H9 (cell line): ENCODE results near the gene ZNF292. TPM values are rescaled to one million over a fixed set of nuclear protein-coding genes. Genes with fewer than 3 reads are reported as not detected.

ENCODE experiments used
- DNase-seq: peaks from one replicate; pipeline ENCODE4 v3.0.0-alpha.2; 2017
- H2AFZ ChIP-seq: one replicate; pipeline ENCODE4 v1.6.1; 2013; ENCODE audit warnings: mild to moderate bottlenecking, low read length, control low read depth, moderate library complexity
- H2AK5ac ChIP-seq: 2 replicates; pipeline ENCODE4 v1.6.1; 2013; ENCODE audit warnings: low read length, control low read depth, mixed read lengths; ENCODE audit not compliant: insufficient read length
- H2BK120ac ChIP-seq: one replicate; pipeline ENCODE4 v1.6.1; 2013; ENCODE audit warnings: low read depth, mild to moderate bottlenecking, low read length, control low read depth, inconsistent platforms; ENCODE audit not compliant: poor library complexity, severe bottlenecking
- H2BK12ac ChIP-seq: 2 replicates; pipeline ENCODE4 v1.6.1; 2013; ENCODE audit warnings: low read length, control low read depth, mixed read lengths, low read depth; ENCODE audit not compliant: insufficient read length
- H2BK15ac ChIP-seq: 2 replicates; pipeline ENCODE4 v1.6.1; 2013; ENCODE audit warnings: low read depth, low read length, control low read depth
- H2BK20ac ChIP-seq: one replicate; pipeline ENCODE4 v1.6.1; 2013; ENCODE audit warnings: low read depth, mild to moderate bottlenecking, low read length, control low read depth, inconsistent platforms; ENCODE audit not compliant: poor library complexity, severe bottlenecking
- H2BK5ac ChIP-seq: 2 replicates; pipeline ENCODE4 v1.6.1; 2013; ENCODE audit warnings: low read length, control low read depth, mixed read lengths; ENCODE audit not compliant: insufficient read length
- H3K14ac ChIP-seq: 2 replicates; pipeline ENCODE4 v1.6.1; 2013; ENCODE audit warnings: low read length, control low read depth; ENCODE audit not compliant: insufficient read depth
- H3K18ac ChIP-seq: 2 replicates; pipeline ENCODE4 v1.6.1; 2013; ENCODE audit warnings: low read depth, mild to moderate bottlenecking, mixed read lengths, low read length, control low read depth; ENCODE audit not compliant: insufficient read length
- H3K23ac ChIP-seq: 2 replicates; pipeline ENCODE4 v1.6.1; 2013; ENCODE audit warnings: low read length, control low read depth, mixed read lengths, low read depth; ENCODE audit not compliant: insufficient read length
- H3K23me2 ChIP-seq: 2 replicates; pipeline ENCODE4 v1.6.1; 2013; ENCODE audit warnings: low read depth, mild to moderate bottlenecking, mixed read lengths, low read length, control low read depth; ENCODE audit not compliant: insufficient read length, poor library complexity, severe bottlenecking
- H3K27ac ChIP-seq: 2 replicates; pipeline ENCODE4 v1.5.1; 2013; ENCODE audit warnings: low read length, control low read depth, mixed read lengths, low read depth; ENCODE audit not compliant: insufficient read length
- H3K27me3 ChIP-seq: 2 replicates; pipeline ENCODE4 v1.6.1; 2013; ENCODE audit warnings: low read length, control low read depth, inconsistent platforms; ENCODE audit not compliant: insufficient read depth
- H3K4ac ChIP-seq: 2 replicates; pipeline ENCODE4 v1.6.1; 2013; ENCODE audit warnings: low read depth, mild to moderate bottlenecking, control low read depth, inconsistent platforms, low read length, moderate library complexity
- H3K4me1 ChIP-seq: 2 replicates; pipeline ENCODE4 v1.6.1; 2013; ENCODE audit warnings: low read length, control low read depth, inconsistent platforms; ENCODE audit not compliant: insufficient read depth
- H3K4me2 ChIP-seq: 2 replicates; pipeline ENCODE4 v1.6.1; 2013; ENCODE audit warnings: low read length, control low read depth, mixed read lengths; ENCODE audit not compliant: insufficient read length, insufficient read depth
- H3K56ac ChIP-seq: 2 replicates; pipeline ENCODE4 v1.6.1; 2013; ENCODE audit warnings: low read depth, mild to moderate bottlenecking, mixed read lengths, low read length, control low read depth; ENCODE audit not compliant: insufficient read length
- H3K79me1 ChIP-seq: 2 replicates; pipeline ENCODE4 v1.6.1; 2013; ENCODE audit warnings: low read depth, mild to moderate bottlenecking, moderate library complexity, low read length, control low read depth, inconsistent platforms; ENCODE audit not compliant: insufficient read depth, poor library complexity, severe bottlenecking
- H3K79me2 ChIP-seq: 2 replicates; pipeline ENCODE4 v1.6.1; 2013; ENCODE audit warnings: low read length, control low read depth, inconsistent platforms; ENCODE audit not compliant: insufficient read depth
- H3K9ac ChIP-seq: 2 replicates; pipeline ENCODE4 v1.6.1; 2013; ENCODE audit warnings: low read length, control low read depth, mixed read lengths; ENCODE audit not compliant: insufficient read length; ENCODE audit errors: extremely low read depth
- H3K9me3 ChIP-seq: one replicate; pipeline ENCODE4 v1.6.1; 2013; ENCODE audit warnings: low read depth, low read length, inconsistent platforms; ENCODE audit not compliant: control insufficient read depth
- H3T11ph ChIP-seq: one replicate; pipeline ENCODE4 v1.6.1; 2013; ENCODE audit warnings: mild to moderate bottlenecking, low read length, control low read depth, inconsistent platforms
- H4K20me1 ChIP-seq: one replicate; pipeline ENCODE4 v1.6.1; 2013; ENCODE audit not compliant: control insufficient read depth, insufficient read length, insufficient read depth
- H4K5ac ChIP-seq: 2 replicates; pipeline ENCODE4 v1.6.1; 2013; ENCODE audit warnings: low read depth, mild to moderate bottlenecking, mixed read lengths, low read length, control low read depth; ENCODE audit not compliant: insufficient read length
- H4K8ac ChIP-seq: replicated peaks from 2 replicates; pipeline ENCODE4 v1.6.1; 2013; ENCODE audit warnings: low read length, control low read depth, mixed read lengths, low read depth; ENCODE audit not compliant: insufficient read length
- H4K91ac ChIP-seq: 2 replicates; pipeline ENCODE4 v1.6.1; 2013; ENCODE audit warnings: low read depth, mild to moderate bottlenecking, moderate library complexity, mixed read lengths, low read length, control low read depth; ENCODE audit not compliant: insufficient read length
- H3K27ac Mint-ChIP-seq, 3 experiments: 2 replicates in 2 of 3; 3 replicates in 1 of 3; pipeline ENCODE4 v1.8.0; 2020 to 2021; ENCODE audit warnings: mixed read lengths in 3 of 3, mild to moderate bottlenecking in 1 of 3, moderate library complexity in 1 of 3
- H3K27me3 Mint-ChIP-seq: 2 replicates; pipeline ENCODE4 v1.8.0; 2021; ENCODE audit warnings: low read depth, mild to moderate bottlenecking, moderate library complexity, mixed read lengths
- H3K36me3 Mint-ChIP-seq, 3 experiments: 2 replicates in 2 of 3; 3 replicates in 1 of 3; pipeline ENCODE4 v1.8.0; 2020 to 2021; ENCODE audit warnings: low read depth in 3 of 3, mixed read lengths in 3 of 3; ENCODE audit not compliant: insufficient read depth in 1 of 3
- H3K4me1 Mint-ChIP-seq, 2 experiments: 2 replicates each; pipeline ENCODE4 v1.8.0; 2020; ENCODE audit warnings: mixed read lengths in 2 of 2
- H3K4me3 Mint-ChIP-seq, 2 experiments: 2 replicates in 1 of 2; 3 replicates in 1 of 2; pipeline ENCODE4 v1.8.0; 2020 to 2021; ENCODE audit warnings: mild to moderate bottlenecking in 2 of 2, mixed read lengths in 2 of 2, moderate library complexity in 1 of 2
- H3K9me3 Mint-ChIP-seq, 2 experiments: 2 replicates in 1 of 2; 3 replicates in 1 of 2; pipeline ENCODE4 v1.8.0; 2020; ENCODE audit warnings: mild to moderate bottlenecking in 2 of 2, mixed read lengths in 2 of 2, moderate library complexity in 1 of 2
- CTCF ChIP-seq: fragments of 200-600 bp; sonication (generic); conservative IDR thresholded peaks from 3 replicates; pipeline ENCODE4 v1.8.0; 2021; ENCODE audit warnings: antibody characterized with exemption, mild to moderate bottlenecking
- WGBS: extraction: QIAGEN DNeasy Blood & Tissue Kit; methylation state at CpG from one replicate; pipeline ENCODE4 v1.1.7; 2013; ENCODE audit warnings: missing lambda C conversion rate, low lambda C conversion rate, mixed read lengths; ENCODE audit not compliant: insufficient read length; ENCODE audit errors: extremely low coverage; 5-methylcytosine and 5-hydroxymethylcytosine counted together
- total RNA-seq: library from RNA; stranded (reverse); gene quantifications from 2 replicates; pipeline ENCODE4 v1.2.1, GENCODE V29; 2021

The ZNF292 gene
- total RNA-seq, 1 experiment from 2014 or later, result 38.7 TPM

- Histone ChIP-seq H2AK5ac (no peak overlapping the region), H2BK15ac (no peak overlapping the region)
- peaks cover 0 to 10% of the 10 kb centered on the region in 2 experiments; a peak in 2 of 5 replicates for H3K9me3 Mint-ChIP-seq
Observed at GRCh38 chr6:87124074-87124473, 31.3 kb upstream of the ZNF292 start.

More at GRCh38 chr6:87124074-87124473, 31.3 kb upstream of the ZNF292 start:
- H3K36me3 Mint-ChIP-seq, result 0 out of 7 replicates have a peak, but pooled peaks cover 0 to 7% (median 2%) of the 10 kb centered on the region in 3 experiments
- Histone ChIP-seq H4K91ac (no peak overlapping the region), H3K27me3 (no peaks in the 10 kb centered on the region), H3K23me2 (no peaks in the 10 kb centered on the region), H3K79me2 (no peaks in the 10 kb centered on the region), H3K56ac (no peak overlapping the region), H3K9ac (no peak overlapping the region), H3K4me2 (no peak overlapping the region), H3K27ac (no peak overlapping the region), H3T11ph (no peak overlapping the region), H2BK5ac (no peak overlapping the region), H2AFZ (no peak overlapping the region), H4K8ac (no peak overlapping the region), H3K23ac (no peak overlapping the region), H4K20me1 (no peaks in the 10 kb centered on the region), H3K4ac (no peak overlapping the region), H3K4me1 (no peaks in the 10 kb centered on the region), H4K5ac (no peak overlapping the region), H3K14ac (no peak overlapping the region), H2BK12ac (no peak overlapping the region), H2BK120ac (no peak overlapping the region), H2BK20ac (no peak overlapping the region), H3K79me1 (no peaks in the 10 kb centered on the region), H3K18ac (no peak overlapping the region), H3K9me3 (no peaks in the 10 kb centered on the region)
- DNase-seq, result no peak
- H3K27me3 Mint-ChIP-seq, result no peaks in the 10 kb centered on the region; the same call in 1 of the 2 replicates
- TF ChIP-seq CTCF, result no peak
- H3K27ac Mint-ChIP-seq, result no peak overlapping the region
- H3K4me3 Mint-ChIP-seq, result no peak overlapping the region
- peaks cover 5% of the 10 kb centered on the region in 2 experiments; a peak in 2 of 4 replicates for H3K4me1 Mint-ChIP-seq
- no CpG with 5 or more reads among the region's 5 CpGs for WGBS
